Hematopoietic multipotent progenitor cell treated with erythropoietin and hydrocortisone succinate and interleukin-3 and kit ligand, for 17 days (in vitro differentiated cells): ENCODE data around the gene GRID1.

Experiments
- DNase-seq: peaks from one replicate; pipeline ENCODE4 v3.0.0-alpha.2; 2015; ENCODE audit warnings: low spot score

GRID1 gene

GRCh38 chr10:86266446-86267242 is 100.0 kb downstream of the GRID1 start:
- DNase-seq: no peak

- no peak for DNase-seq
Measured at GRCh38 chr10:86265895-86266259, 100.7 kb downstream of the GRID1 start.

- no peak for DNase-seq
Measured at GRCh38 chr10:86265236-86265894, 101.2 kb downstream of the GRID1 start.

GRCh38 chr10:86264481-86265231 is 101.9 kb downstream of the GRID1 start:
- no peak for DNase-seq

- DNase-seq: no peak
Measured at GRCh38 chr10:86263907-86264306, 102.7 kb downstream of the GRID1 start.

GRCh38 chr10:86263209-86263608 is 103.4 kb downstream of the GRID1 start:
- DNase-seq: no peak

- DNase-seq: no peak
Measured at GRCh38 chr10:86262688-86263181, 103.9 kb downstream of the GRID1 start.

GRCh38 chr10:86261941-86262687 is 104.5 kb downstream of the GRID1 start:
- DNase-seq: no peak

- no peak for DNase-seq
Measured at GRCh38 chr10:86261470-86261869, 105.1 kb downstream of the GRID1 start.

GRCh38 chr10:86260564-86260963 is 106.0 kb downstream of the GRID1 start:
- no peak for DNase-seq

GRCh38 chr10:86259901-86260562 is 106.6 kb downstream of the GRID1 start:
- DNase-seq: no peak

GRCh38 chr10:86258941-86259340 is 107.7 kb downstream of the GRID1 start:
- DNase-seq: no peak

- DNase-seq: no peak
Measured at GRCh38 chr10:86258499-86258898, 108.1 kb downstream of the GRID1 start.

GRCh38 chr10:86257683-86258082 is 108.9 kb downstream of the GRID1 start:
- no peak for DNase-seq

- no peak for DNase-seq
Measured at GRCh38 chr10:86256690-86257315, 109.8 kb downstream of the GRID1 start.

- DNase-seq: no peak
Measured at GRCh38 chr10:86255405-86256251, 111.0 kb downstream of the GRID1 start.

- no peak for DNase-seq
Measured at GRCh38 chr10:86254526-86255174, 111.9 kb downstream of the GRID1 start.

GRCh38 chr10:86254081-86254480 is 112.5 kb downstream of the GRID1 start:
- DNase-seq: no peak
